Panc1 (cell line): ENCODE measurements around the gene GPR84. TPM values are rescaled to one million over a fixed set of nuclear protein-coding genes. Genes with fewer than 3 reads are reported as not detected.

Source experiments
- ATAC-seq: fragments of 200-7000 bp; cut with Tn5 transposase; 2 replicates; pipeline ENCODE4 v1.9.1; 2020; ENCODE audit warnings: mild to moderate bottlenecking, moderate library complexity
- BruUV-seq: library from RNA; stranded (reverse); fragments of 400-500 nt; replicated peaks from 2 replicates; lab custom pipeline; 2021; lab: Mats Ljungman, UMichigan
- CTCF ChIA-PET: fragments of 300-600 bp; sonication (Branson Sonifier 250); formaldehyde crosslinking; loops from one replicate; lab custom pipeline; 2022; ENCODE audit warnings: antibody characterized with exemption; lab: Charles Lee
- POLR2A ChIA-PET: fragments of 300-600 bp; sonication (Branson Sonifier 250); formaldehyde crosslinking; loops from one replicate; lab custom pipeline; 2022; ENCODE audit warnings: antibody characterized with exemption; lab: Charles Lee
- DNase-seq: peaks from one replicate; pipeline ENCODE4 v3.0.0-alpha.2; 2010; ENCODE audit warnings: low read depth, low spot score
- H3K27ac ChIP-seq: 2 replicates; pipeline ENCODE4 v1.5.1; 2011; ENCODE audit warnings: mild to moderate bottlenecking, low read length, inconsistent platforms
- H3K27me3 ChIP-seq: fragments of 200-500 bp; sonication (Bioruptor generic); 2 replicates; pipeline ENCODE4 v1.6.0; 2014; ENCODE audit warnings: low read length, inconsistent platforms; ENCODE audit not compliant: control insufficient read depth, insufficient read depth
- H3K36me3 ChIP-seq: fragments of 200-500 bp; sonication (Bioruptor generic); 2 replicates; pipeline ENCODE4 v1.5.1; 2014; ENCODE audit warnings: inconsistent platforms, mild to moderate bottlenecking, low read length, moderate library complexity; ENCODE audit not compliant: control insufficient read depth, insufficient read depth
- H3K4me1 ChIP-seq: 2 replicates; pipeline ENCODE4 v1.5.1; 2011; ENCODE audit warnings: inconsistent platforms, mild to moderate bottlenecking, low read length, moderate library complexity; ENCODE audit not compliant: control insufficient read depth, insufficient read depth
- H3K4me3 ChIP-seq, 2 experiments: 2 replicates each; pipeline ENCODE4 v1.5.1; 2011 to 2012; ENCODE audit warnings: low read depth in 2 of 2, low read length in 2 of 2, mild to moderate bottlenecking in 2 of 2, inconsistent platforms in 1 of 2, moderate library complexity in 1 of 2
- H3K9me3 ChIP-seq: fragments of 200-500 bp; sonication (Bioruptor generic); 2 replicates; pipeline ENCODE4 v1.5.1; 2014; ENCODE audit warnings: low read depth, mild to moderate bottlenecking, inconsistent platforms, low read length, moderate library complexity; ENCODE audit not compliant: control insufficient read depth, insufficient read depth
- CTCF ChIP-seq: fragments of 450-650 bp; IDR thresholded peaks from 2 replicates; pipeline ENCODE4 v1.5.1; 2017; ENCODE audit warnings: mild to moderate bottlenecking
- POLR2AphosphoS5 ChIP-seq: IDR thresholded peaks from 2 replicates; pipeline ENCODE4 v1.6.1; 2012; ENCODE audit warnings: mild to moderate bottlenecking, low read depth, low read length, moderate library complexity
- REST ChIP-seq, 2 experiments: IDR thresholded peaks; 2 replicates each; pipeline ENCODE4 v1.6.1; 2011 to 2012; ENCODE audit warnings: low read depth in 2 of 2, control low read depth in 1 of 2, low read length in 1 of 2, mild to moderate bottlenecking in 1 of 2, moderate library complexity in 1 of 2; ENCODE audit not compliant: insufficient read depth in 1 of 2
- SIN3A ChIP-seq: IDR thresholded peaks from 2 replicates; pipeline ENCODE4 v1.6.1; 2012; ENCODE audit warnings: low read depth, mild to moderate bottlenecking, low read length, moderate library complexity, borderline replicate concordance; ENCODE audit not compliant: insufficient read depth
- TCF7L2 ChIP-seq: IDR thresholded peaks from 2 replicates; pipeline ENCODE4 v1.6.1; 2011; ENCODE audit warnings: mild to moderate bottlenecking, low read depth, low read length, inconsistent platforms
- in situ Hi-C: cut with HindIII; loops from 2 replicates; pipeline ENCODE4 v1.10.0; 2016; ENCODE audit warnings: low sequenced_read_pairs, low pct_unique_long_range_greater_than_20kb
- intact Hi-C: fragments of 100-400 bp; cut with micrococcal nuclease; formaldehyde crosslinking; loops from one replicate; pipeline ENCODE4 v1.10.0; 2022; ENCODE audit not compliant: unreplicated experiment
- total RNA-seq: library from RNA; stranded (reverse); gene quantifications from one replicate; pipeline ENCODE4 v1.2.1, GENCODE V29; 2021; ENCODE audit not compliant: unreplicated experiment

The GPR84 gene
- total RNA-seq, 1 experiment from 2014 or later: not detected

GRCh38 chr12:54386403-54387113 is 22.3 kb upstream of the GPR84 start:
- in situ Hi-C loops (no loop called here), intact Hi-C loops (no loop called here)
- no peak overlapping the region for H3K27ac ChIP-seq
- H3K4me3 ChIP-seq: no peak overlapping the region
- no peaks in the 10 kb centered on the region for H3K27me3 ChIP-seq
- no peaks in the 10 kb centered on the region; the same call in none of the 2 replicates for H3K4me1 ChIP-seq
- H3K36me3 ChIP-seq: no peaks in the 10 kb centered on the region
- DNase-seq: no peak
- BruUV-seq: no TSS peak
- POLR2A ChIA-PET: no interaction called here
- no peak for ATAC-seq
- no peak for TF ChIP-seq POLR2AphosphoS5
- no peak for TF ChIP-seq SIN3A
- no peak for TF ChIP-seq REST (IDR thresholded peaks at IDR 0.05; ENCODE audit: insufficient read depth in 1 of 2, low read depth in 2 of 2, low read length in 1 of 2)
- no peak for TF ChIP-seq CTCF
- no peak for TF ChIP-seq TCF7L2
- no peaks in the 10 kb centered on the region for H3K9me3 ChIP-seq
- CTCF ChIA-PET: interaction anchor here (0.7 kb wide), 1 partner anchor 16 kb away, joined by 3 read pairs; no protein-coding TSS in a partner anchor

DNA sequence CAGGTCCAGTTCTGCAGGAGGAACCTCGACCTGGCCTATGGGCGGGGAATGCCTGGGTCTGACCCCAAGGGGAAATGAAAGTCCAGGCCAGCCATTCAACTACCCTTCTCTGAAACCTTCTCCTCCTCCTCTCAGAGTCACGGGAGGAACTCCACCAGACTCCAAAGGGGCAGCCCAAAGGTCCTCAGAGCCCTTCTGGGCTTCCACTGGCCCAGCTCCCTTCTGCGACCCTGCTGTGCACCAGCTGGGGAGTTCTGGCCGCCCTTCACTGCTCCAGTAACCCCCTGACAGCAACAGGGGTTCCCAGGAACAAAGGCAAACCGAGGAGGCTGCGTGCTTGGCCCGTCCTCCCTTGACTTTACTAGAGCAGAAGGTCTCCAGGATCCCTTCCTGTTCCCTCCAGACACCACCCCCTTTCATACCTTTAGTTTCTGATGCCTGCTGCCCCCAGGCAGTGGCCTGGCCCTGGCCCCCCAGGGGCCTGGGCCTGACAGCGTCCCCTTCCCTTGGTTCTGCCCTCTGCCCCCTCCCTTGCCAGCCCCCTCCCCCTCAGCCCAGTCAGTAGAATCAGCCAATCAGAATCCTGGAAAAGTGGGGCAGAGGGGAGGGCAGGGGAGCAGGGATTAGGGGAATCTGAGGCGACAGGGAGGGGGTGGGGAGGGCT is 21.1 kb upstream of the GPR84 start:
- ChIA-PET CTCF (interaction anchor here (0.6 to 1.6 kb wide), 2 partner anchors 15 kb away, joined by 4 read pairs; no protein-coding TSS in a partner anchor), POLR2A (no interaction called here)
- H3K9me3 ChIP-seq: no peaks in the 10 kb centered on the region
- DNase-seq: no peak
- BruUV-seq: no TSS peak
- TF ChIP-seq TCF7L2 (no peak), REST (IDR thresholded peaks at IDR 0.05; ENCODE audit: insufficient read depth in 1 of 2, low read depth in 2 of 2, low read length in 1 of 2) (no peak), POLR2AphosphoS5 (no peak), SIN3A (no peak), CTCF (no peak)
- H3K4me3 ChIP-seq: no peak overlapping the region
- in situ Hi-C loops (no loop called here), intact Hi-C loops (no loop called here)
- no peaks in the 10 kb centered on the region for H3K27me3 ChIP-seq
- H3K27ac ChIP-seq: no peak overlapping the region
- no peaks in the 10 kb centered on the region for H3K36me3 ChIP-seq
- ATAC-seq: no peak
- no peaks in the 10 kb centered on the region; the same call in none of the 2 replicates for H3K4me1 ChIP-seq
